DOHH2 (cell line): ENCODE measurements around the gene CLEC7A.

ENCODE experiments used
- CTCF ChIP-seq: fragments of 200-600 bp; sonication (generic); IDR thresholded peaks from one replicate; pipeline ENCODE4 v1.5.1; 2014; ENCODE audit warnings: antibody characterized with exemption, mild to moderate bottlenecking, low read depth, low read length; ENCODE audit not compliant: poor library complexity, severe bottlenecking
- EZH2phosphoT487 ChIP-seq: fragments of 200-600 bp; sonication (generic); IDR thresholded peaks from 2 replicates; pipeline ENCODE4 v1.6.1; 2017; ENCODE audit warnings: borderline replicate concordance, mild to moderate bottlenecking, antibody characterized with exemption, low read length, moderate library complexity, mixed read lengths

- TF ChIP-seq EZH2phosphoT487 (no peak), CTCF (no peak)
These were observed 32.5 kb downstream of the CLEC7A start for GRCh38 chr12:10097521-10097920.
